HG03565 (cell line): ENCODE measurements around the gene ST7.

Experiments used
- ATAC-seq: cut with Tn5 transposase; IDR thresholded peaks from one replicate; pipeline ENCODE4 v1.9.1; 2021; ENCODE audit warnings: mild to moderate bottlenecking, moderate library complexity; ENCODE audit not compliant: unreplicated experiment

The ST7 gene

DNA sequence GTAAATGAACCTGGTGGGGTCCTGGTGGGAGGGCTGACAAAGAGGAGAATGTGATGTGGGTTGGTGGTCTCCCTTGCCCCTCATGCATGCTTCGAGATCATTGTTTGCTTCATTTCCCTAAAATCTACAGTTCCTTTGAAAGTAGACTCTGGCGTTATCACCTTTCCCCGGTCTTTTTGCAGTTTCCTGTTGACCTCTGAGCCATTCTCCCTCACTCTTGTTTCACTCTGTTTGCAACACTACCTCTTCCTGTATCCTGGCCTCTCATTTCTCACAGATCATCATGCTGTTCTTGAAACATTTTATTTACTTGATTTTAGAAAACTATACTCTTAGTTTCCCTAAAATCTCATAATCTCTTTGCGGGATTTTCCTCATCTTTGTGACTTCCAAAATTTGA, 189.8 kb downstream of the ST7 start:
- no peak for ATAC-seq

DNA sequence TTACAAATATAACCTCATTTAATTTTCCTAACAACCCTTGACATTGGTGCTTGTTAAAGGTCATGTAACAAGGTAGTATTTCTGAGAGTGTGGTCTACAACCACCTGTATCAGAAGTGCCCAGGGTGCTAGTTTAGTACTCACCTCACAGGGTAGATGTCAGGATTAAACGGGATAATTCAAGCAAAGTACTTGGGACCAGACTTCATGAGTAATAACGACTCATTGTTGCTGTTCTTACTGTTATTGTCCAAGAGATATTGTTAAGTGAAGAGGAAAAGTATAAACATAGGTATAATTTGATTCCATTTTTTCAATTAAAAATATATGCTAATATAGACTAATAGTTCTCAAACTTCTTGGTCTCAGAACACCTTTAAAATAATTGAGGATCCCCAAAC, 190.3 kb downstream of the ST7 start:
- ATAC-seq = no peak

- ATAC-seq = no peak
Measured at GRCh38 chr7:117145333-117145732, 192.0 kb downstream of the ST7 start.

DNA sequence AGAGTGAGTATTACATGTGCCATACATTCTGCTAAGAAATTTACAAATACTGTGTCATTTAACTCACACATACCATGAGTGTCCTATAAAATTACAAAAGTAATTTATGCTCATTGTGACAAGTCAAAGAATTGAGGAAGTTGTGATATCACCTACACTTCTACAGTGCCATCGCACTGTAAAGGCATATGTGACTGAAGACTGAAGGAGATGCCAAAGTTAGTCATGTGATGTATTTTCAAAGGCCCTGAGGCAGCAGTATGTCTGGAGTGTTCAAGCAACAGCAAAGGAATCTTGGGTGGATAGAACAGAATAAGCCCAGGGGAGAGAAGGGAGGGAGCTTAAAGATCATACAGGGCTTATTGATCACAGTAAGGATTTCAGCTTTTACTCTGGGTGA, 192.8 kb downstream of the ST7 start:
- ATAC-seq = no peak

DNA sequence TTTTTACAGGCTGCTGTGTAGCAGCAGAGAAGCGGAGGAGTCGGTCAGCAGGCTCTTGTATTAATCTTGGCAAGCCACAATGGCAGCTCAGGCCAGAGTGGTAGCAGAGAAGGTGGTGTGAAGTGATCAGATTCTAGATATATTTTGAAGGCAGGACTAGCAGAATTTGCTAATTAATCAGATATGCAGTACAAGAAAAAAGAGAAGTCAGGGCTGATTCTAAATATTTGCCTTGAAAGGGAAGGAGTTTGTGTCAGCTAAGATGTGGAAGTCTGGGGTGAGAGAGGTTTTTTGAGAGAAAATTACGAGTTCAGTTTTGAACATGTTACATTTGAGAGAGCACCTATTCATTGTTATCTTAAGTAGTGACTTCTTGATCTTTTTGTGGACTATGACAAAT, 193.2 kb downstream of the ST7 start:
- no peak for ATAC-seq

GRCh38 chr7:117148971-117149370, 195.7 kb downstream of the ST7 start:
- ATAC-seq = no peak

DNA sequence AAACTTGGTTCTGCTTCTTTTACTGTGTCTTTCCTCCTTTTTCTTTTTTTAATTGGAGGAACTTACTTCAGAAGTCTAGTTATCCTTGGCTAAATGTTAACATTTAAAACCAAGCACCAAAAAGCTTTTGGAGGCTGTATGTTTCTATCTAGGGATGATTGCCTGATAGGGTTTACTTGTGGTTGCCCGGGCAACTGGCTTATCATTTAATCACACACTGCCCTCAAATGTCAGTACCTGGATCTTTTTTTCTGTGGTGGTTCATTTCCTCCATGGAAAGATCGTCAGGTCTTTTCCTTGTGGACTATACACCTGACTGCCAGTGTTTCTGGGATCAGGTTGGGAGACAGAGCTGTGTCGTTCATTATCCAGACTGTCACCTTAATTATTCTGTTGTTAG, 196.4 kb downstream of the ST7 start:
- ATAC-seq = no peak

- no peak for ATAC-seq
Measured at GRCh38 chr7:117152213-117153007, 199.1 kb downstream of the ST7 start.

- ATAC-seq = no peak
Measured at GRCh38 chr7:117153016-117153545, 199.8 kb downstream of the ST7 start.

- ATAC-seq = no peak
Measured at GRCh38 chr7:117154721-117155120, 201.4 kb downstream of the ST7 start.

- ATAC-seq = no peak
Measured at GRCh38 chr7:117155694-117156093, 202.4 kb downstream of the ST7 start.

DNA sequence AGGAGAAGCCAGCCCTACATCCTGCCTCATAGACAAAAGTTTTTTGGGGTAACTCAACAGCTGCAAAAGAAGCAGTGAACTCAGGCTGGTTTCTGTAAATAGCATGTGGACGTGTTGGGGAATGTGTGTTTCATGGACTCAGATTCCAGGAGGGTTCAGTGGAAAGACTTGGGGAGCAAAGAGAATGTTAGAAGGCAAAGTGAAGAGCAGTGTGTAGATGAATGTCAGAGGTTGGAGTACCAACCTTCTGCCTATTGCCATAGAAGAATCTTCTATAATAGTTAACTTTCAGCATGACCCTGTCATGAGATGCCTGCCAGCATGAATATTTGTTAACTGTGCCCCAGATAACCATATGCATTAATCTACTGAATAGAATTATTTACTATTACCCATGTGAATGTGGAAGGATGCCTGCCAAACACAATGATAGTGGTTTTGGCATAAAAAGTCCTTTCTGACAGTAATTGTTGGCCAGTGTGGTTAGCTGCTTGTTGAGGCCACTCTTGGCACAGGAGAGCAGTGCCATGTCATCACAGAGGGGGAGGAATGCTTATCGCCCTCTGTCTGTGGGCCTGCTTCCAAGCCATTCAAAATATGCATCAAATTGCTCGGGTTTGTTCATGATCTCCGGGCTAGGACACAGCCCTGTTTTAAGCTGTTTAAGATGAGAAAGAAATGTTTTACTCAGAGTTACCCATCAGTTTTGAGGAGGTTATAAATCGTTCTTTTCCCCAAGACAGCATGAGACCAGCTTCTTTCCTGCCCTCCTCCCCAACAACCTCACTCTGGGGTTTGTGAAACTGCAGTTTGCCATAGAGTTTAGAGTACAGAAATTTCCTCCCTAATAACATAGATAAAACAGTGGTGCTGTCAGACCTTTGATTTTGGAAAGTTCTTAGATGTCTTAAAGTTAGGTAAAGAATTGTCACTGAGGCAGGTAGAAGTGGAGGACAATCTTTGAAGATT, 204.2 kb downstream of the ST7 start:
- ATAC-seq = no peak

GRCh38 chr7:117158941-117159697, 205.8 kb downstream of the ST7 start:
- no peak for ATAC-seq

DNA sequence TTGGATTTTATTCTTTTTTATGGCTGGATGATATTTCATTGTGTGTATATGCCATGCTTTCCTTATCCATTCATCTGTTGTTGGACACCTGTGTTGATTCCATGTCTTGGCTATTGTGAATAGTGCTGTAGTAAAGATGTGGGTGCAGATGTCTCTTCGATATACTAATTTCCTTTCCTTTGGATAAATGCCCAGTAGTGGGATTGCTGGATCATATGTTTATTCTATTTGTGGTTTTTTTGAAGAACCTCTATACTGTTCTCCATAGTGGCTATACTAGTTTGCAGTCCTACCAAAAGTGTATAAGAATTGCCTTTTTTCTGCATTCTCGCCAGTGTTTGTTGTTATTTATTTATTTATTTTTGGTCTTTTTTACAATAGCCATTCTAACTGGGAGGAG, 209.8 kb downstream of the ST7 start:
- no peak for ATAC-seq

- ATAC-seq = no peak
Measured at GRCh38 chr7:117164620-117165019, 211.3 kb downstream of the ST7 start.

GRCh38 chr7:117165656-117166055, 212.4 kb downstream of the ST7 start:
- no peak for ATAC-seq

- no peak for ATAC-seq
Measured at GRCh38 chr7:117169907-117170306, 216.6 kb downstream of the ST7 start.

DNA sequence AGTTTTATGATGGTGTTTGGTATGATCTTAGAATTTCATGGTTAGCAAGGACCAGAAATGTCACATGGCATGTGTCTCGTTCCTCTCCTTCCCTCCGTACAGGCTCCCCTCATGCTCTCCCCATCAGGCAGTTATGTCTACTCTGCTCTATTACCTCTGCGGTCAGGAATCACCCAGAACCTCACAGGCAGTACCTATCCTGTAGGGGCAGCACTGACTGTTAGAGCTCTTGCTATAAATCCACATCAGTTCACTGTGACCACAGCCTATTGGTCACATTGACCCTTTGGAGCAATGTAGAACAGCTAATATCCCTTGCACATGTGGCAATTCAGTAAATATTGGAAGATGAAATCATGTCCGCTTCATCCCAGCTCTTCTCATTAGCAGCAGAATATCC, 217.8 kb downstream of the ST7 start:
- ATAC-seq = no peak

- no peak for ATAC-seq
Measured at GRCh38 chr7:117172283-117172682, 219.0 kb downstream of the ST7 start.

DNA sequence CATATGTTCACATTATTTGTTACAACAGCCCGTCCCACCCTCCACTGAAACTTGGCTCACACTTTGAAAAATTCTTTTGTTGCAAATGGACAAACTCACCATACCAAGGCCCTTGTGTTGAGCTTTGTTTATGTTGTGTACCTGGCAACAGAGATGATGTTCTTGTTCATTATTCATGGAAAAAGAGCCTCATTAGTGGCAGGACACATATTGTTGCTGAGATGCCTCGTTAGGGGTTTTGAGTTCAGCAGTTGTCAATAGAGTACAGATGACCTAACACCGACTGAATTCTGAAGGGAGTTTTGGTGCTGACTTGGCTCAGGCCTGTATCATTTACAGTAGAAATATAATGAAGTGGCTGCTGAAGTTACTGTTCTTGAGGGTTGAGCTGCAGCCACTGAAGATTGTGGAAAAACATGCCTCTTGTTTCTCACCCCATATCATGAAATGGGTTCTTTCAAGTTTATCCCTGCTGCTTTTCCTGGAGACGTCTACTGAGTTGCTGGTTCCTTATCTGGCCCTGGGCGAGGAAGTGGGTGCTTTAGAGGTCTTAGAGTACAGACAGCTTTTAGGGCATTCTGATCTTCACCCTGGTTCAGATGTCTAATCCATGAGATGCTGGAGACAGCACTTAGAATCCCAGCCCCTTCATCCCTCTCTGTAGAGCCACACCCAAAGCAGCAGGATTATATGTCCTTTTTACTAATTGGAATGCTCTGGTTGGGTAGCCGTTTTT, 219.9 kb downstream of the ST7 start:
- no peak for ATAC-seq
